Stimulated activated CD8-positive, alpha-beta memory T cell treated with anti-CD3 and anti-CD28 coated beads, Interleukin-4, amount 100 ng/mL, for 4 hours (primary cell): ENCODE results near the gene GOLGA7B.

Experiments used
- DNase-seq, 2 donors: peaks; one replicate each; pipeline ENCODE4 v3.0.0-alpha.2; 2020; ENCODE audit warnings: low read depth in 2 of 2, low spot score in 1 of 2

The GOLGA7B gene

GRCh38 chr10:97867220-97867800 lies 17.7 kb downstream of the GOLGA7B start:
- no peak for DNase-seq

DNA sequence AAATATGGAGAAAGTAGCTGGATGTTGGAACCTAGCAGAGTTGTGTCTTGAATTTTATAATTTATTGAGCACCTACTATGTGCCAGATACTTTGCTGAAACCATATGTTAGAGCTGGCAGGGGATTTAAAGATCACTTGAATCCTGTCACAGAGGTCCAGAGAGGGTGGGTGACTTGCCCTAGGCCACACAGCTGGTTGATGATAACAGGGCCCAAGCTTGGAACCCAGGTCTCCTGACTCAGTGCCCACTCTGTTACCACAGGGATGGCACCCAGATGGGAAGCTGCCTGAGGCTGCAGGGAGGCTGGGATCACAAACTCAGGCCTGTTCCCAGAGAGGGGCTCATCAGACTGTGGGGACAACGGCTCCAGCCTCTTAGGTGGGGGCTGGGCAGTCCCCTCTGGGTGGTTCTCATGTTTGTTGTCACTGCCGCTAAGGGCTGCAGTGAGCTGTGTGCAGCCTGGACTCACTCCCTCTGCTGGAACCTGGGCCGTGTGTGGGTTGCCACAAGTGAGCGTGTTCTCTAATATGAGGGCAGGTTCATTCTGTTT lies 18.6 kb downstream of the GOLGA7B start:
- DNase-seq, result no peak

DNA sequence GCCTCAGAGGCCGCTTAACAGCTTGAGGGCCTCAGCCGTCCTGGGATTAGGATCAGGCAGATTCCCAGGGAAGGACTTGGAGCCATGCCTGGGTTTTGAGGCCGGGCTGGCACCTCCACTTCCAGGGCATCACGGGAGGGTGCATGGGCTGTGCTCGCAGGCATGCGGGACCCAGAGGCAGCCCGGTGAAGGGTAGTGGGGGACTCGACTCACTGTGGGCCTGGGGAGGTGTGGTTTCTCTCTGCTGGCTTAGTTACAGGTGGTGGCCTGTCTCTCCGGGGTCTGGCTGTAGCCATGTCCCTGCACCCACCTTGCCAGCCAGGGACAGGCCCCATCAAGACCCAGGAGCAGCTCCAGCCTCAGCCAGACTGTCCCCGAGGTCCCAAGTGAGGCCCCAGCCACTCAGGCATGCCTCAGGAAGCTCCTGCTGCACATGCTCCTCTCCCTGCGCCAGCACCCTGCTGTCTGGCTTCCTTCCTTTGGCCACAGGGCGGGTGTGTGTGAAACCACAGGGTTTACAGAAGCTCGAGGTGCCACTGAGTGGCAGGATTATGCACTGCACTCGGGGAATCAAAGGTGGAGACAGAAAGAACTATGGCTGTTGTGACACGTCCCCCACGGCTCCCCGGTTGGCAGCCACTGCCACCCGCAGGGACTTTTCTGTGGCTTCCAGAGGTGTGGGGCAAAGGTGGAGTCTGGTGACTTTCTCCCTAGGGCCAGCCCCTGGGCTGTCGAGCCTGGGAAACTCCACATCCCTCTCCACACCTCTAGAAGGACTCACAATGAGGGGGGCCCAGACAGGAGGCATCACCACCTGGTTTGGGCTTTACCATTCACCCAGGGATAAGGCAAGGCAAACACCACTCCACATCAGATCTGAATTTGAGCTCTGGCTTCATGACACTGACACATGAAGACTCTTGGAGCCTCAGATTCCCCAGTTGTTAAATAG lies 19.7 kb downstream of the GOLGA7B start:
- peak; percentile 61 to 62 for DNase-seq

- DNase-seq, result no peak
Measured at GRCh38 chr10:97870990-97871389, 21.3 kb downstream of the GOLGA7B start.

DNA sequence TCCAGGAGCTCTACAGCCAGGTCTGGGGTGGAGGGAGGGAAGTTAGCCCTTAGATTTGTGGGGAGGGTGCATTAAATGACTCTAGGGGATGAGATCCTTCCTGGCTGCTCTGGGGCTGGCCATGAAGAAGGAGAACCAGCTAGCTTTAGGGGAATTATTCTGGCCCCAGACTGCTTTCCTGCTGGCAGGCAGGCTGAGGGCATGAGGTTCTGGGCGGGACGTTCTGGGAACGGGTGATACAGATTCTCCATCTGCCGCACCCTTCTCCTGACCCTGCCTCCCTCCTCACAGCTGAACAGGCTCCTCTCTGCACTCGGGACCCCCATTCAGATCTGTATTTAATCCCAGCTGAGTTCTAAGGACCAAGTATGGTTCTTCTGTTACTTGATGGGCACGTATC lies 23.9 kb downstream of the GOLGA7B start:
- no peak for DNase-seq

GRCh38 chr10:97874332-97874731 lies 24.7 kb downstream of the GOLGA7B start:
- no peak for DNase-seq

GRCh38 chr10:97875391-97875790 lies 25.7 kb downstream of the GOLGA7B start:
- DNase-seq, result no peak

DNA sequence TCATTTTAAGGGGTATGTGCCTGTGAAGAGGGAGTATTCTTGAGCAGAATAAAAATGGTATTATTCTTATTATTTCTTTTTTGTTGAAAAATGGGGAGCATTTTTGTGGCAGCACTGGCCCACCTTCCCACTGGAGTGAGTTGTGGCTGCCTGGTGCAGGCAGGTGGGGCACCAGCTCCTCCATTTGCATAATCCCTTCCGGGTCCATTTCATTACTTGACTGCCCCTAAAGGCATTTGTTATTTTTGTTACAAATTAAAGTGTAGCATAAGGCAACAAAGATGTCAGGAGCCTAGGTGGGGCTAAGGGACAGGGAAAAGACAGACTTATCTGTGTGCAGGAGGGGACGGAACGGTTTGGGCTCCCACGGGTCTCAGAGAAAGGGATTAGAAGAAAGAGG lies 26.8 kb downstream of the GOLGA7B start:
- DNase-seq, result no peak

- no peak for DNase-seq
Measured at GRCh38 chr10:97879241-97879640, 29.6 kb downstream of the GOLGA7B start.

DNA sequence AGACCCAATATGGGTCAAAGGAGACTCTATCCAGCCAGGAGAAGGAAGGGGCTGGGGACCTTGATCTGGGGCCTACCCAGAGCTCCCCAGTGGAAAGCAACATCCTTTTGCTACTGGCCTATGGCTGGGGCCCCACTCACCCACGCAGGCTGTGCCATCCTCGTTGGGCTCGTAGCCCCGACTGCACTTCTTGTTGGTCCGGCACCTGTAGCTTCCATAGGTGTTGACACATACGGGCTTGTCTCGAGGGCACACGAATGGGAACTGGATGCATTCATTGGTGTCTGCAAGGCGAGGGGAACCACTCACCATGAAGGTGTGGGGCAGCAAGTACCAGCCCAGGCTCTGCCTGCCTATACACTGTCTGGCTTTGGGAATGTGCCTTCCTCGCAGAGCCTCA lies 30.5 kb downstream of the GOLGA7B start:
- DNase-seq, result no peak

DNA sequence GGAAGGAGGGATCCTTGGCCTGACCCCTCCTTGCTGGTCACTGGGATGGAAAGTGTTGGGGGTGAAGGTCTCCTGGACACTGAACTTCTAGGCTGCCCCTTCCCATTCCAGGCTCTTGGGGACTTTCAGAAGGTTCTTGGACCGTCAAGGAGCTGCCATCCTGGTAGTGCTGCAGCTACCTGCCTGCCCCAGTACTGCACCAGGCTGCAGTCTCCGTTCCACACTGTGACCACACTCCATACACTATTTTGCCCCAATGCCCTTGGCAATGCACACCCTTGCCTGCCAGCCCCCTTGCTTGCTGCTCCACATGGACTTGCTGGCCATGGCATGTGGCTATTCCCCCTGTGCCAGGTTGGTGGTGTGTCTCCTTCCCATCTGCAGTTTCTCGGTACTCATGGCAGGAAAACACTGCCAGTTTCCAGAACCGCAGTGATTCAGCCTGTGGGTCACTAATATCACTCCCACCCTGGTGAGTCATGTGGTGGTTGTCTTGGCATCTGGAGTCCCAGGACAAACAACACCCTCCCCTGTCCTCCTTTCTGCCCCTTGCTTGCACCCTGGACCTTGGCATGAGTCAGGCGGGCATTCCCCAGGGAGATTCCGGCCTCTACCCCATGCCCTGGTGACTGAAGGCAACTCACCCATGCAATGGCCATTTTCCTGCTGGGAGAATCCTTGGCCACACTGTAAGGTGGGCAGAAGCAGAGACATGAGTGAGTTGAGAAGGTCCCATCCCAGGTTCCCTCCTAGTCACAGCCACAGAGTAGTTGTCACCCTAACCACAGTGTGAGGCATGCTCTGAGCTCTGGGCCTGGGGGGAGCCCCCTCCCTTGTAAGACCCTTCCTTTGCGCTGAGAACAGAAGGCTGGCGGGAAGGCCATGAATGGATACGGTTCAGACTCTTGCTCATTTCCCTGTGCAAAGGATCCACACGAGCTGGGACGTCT lies 32.8 kb downstream of the GOLGA7B start:
- no peak for DNase-seq

DNA sequence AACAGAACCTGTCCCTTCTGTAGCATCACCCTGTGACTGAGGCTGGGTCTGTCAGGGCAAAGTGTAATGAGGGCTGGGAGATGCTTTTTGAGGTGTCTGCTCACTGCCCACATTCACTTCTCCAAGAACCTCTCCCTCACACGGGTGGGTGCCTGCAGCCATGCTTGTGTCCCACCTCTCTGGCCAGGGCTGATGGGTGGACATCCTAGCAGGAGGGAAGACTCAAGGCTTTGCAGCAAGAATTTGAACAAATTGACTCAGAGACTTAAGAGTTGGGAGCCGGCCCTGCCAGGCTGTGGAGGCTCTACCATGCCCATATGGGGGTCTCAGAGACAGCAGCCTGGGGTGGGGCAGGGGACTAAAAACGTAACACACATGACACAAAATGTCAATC lies 33.4 kb downstream of the GOLGA7B start:
- DNase-seq, result no peak

DNA sequence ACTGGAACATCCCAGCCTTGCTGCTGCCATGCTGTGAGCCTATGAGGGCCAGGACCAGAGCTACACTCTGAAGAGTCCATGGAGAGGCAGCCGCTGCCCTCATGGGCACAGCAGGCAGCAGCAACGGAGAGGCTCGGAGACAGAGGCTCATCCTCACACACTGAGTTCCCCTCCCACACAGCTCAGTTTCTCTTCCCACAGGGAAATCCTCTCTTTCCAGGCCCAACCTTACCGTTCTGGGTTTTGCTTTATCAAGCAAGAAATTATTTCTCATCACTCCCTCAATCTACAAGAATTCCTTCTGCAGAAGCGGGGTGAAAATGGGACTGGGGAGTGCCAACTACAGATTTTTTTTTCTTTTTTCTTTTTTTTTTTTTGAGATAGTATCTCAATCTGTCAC lies 36.6 kb downstream of the GOLGA7B start:
- no peak for DNase-seq

GRCh38 chr10:97887399-97887798 lies 37.8 kb downstream of the GOLGA7B start:
- no peak for DNase-seq

DNA sequence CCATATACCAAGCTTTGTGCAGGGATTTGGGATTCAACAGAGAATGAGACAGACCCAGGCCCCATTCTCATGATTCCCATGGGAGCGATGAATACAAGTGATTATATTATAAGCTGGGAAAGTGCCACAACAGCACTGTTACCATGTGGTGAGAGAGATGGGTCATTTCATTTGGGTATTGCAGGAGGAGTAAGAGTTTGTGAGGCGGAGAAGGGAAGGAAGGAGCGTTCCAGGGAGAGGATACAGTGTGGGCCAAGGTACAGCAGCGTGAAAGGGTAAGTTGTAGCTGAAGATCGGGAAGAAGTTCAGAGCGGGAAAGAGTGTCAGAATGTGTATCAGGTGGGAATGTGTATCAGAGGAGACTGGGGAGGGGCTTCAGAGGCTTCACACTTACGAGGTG lies 38.5 kb downstream of the GOLGA7B start:
- DNase-seq, result no peak

GRCh38 chr10:97888641-97889262 lies 39.1 kb downstream of the GOLGA7B start:
- no peak for DNase-seq

DNA sequence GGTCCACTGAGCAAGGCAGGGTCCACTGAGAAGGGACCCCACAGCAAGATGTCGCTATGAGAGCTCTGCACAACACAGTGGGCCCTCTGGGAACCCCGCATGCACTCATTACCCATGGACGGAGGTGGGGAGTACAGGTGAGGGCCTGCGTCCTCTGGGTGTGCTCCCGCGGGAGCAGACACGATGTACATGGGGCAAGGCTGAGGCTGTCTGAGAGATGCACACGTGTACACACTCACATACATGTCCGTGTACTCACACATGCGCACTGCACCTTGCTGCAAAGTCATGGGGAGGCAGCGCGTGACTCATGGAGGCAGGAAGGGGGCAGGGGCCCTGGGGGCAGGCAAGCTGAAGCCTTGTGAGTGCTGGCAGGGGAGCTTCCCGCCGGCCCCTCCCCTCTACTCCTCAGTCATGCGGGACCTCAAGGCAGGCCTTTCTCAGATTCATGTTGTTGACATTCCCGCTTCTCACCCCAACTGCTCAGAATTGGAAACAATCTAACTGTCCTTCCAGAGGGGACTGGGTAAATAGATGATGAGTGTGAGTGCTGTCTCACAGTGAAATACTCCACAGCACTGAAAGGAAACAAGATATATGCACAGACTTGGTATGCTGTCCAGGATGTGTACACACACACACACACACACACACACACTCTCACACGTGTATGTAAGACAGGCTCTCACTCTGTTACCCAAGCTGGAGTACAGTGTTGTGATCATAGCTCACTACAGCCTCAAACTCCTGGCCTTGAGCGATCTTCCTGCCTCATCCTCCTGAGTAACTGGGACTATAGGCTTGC lies 40.0 kb downstream of the GOLGA7B start:
- DNase-seq, result no peak

DNA sequence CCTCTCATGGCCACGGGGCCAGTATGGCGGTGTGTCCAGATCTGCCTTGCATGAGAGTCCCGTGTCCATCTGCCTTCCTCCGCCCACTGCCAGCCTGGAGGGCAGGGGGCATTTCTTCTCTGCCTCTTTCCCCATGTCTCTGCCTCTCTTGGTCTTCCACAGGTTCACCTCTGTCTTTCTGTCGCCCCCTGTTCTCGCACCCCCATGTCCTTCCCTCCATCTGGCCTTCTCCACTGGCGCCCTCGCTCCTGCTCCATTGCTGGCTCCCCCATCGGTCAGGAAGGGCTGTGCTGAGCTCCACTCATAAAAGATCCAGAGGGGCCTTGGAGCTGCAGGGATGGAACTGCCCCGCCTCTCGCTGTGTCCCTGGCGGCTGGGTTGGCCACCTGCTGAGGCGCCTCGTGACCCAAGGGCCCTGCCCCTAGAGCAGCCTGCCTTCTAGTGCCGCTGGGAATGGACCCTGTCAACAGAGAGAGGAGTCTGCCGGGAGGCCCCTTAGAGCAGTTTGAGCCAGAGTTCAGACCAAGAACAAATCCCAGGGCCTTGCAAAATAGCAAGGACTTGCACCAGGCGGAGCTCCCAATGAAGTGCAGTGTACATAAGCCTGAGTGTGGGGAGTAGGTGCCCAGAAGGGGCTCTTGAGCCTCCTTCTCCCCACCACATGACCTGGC lies 42.0 kb downstream of the GOLGA7B start:
- DNase-seq, result no peak

- no peak for DNase-seq
Measured at GRCh38 chr10:97892506-97892905, 42.9 kb downstream of the GOLGA7B start.
